HG03521 (cell line): ENCODE data around the gene MECP2.

Source experiments
- ATAC-seq: cut with Tn5 transposase; IDR thresholded peaks from one replicate; pipeline ENCODE4 v1.9.1; 2021; ENCODE audit warnings: mild to moderate bottlenecking, moderate library complexity; ENCODE audit not compliant: unreplicated experiment

Gene MECP2

GRCh38 chrX:154039577-154039976, 57.9 kb downstream of the MECP2 start:
- ATAC-seq = no peak

- ATAC-seq = no peak
Measured at GRCh38 chrX:154038656-154039055, 58.9 kb downstream of the MECP2 start.

GRCh38 chrX:154037754-154038153, 59.8 kb downstream of the MECP2 start:
- ATAC-seq = no peak

DNA sequence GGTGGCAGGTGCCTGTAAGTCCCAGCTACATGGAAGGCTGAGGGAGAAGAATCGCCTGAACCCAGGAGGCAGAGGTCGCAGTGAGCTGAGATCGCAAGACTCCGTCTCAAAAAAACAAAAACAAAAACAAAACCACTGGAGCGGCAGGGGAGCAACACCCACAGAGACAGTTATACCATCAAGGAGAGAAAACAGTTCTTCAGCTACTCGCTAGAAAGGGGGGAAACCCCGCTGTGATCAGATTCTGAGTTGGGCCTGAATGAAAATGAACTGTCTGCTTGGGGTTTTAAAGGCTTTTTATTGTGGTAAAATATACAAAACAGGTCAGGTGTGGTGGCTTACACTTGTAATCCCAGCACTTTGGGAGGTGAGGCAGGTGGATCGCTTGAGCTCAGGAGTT, 61.0 kb downstream of the MECP2 start:
- no peak for ATAC-seq

GRCh38 chrX:154033848-154034247, 63.7 kb downstream of the MECP2 start:
- ATAC-seq = no peak

GRCh38 chrX:154032653-154033052, 64.9 kb downstream of the MECP2 start:
- ATAC-seq = no peak

GRCh38 chrX:154032160-154032559, 65.4 kb downstream of the MECP2 start:
- no peak for ATAC-seq

GRCh38 chrX:154030715-154031305, 66.7 kb downstream of the MECP2 start:
- ATAC-seq = no peak

GRCh38 chrX:154030266-154030665, 67.3 kb downstream of the MECP2 start:
- no peak for ATAC-seq

DNA sequence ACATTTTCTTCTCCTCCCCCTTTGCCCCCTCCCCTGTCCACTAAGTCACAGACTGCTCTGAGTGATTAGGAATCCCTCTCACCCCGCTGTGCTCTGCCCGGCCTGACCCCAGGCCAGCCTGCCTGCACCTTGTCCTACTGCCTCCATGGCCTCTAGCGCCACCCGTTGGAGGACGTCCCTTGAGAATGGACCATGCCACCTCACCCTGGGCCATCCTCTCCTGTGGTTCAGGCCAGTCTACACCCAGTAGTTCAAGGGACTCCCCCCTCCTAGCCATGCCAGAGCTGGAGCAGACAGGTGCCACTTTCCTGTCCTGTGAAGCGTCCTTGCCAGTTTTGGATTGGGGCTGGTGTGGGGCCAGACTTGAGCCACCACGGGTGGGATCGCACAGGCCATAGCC, 68.1 kb downstream of the MECP2 start:
- ATAC-seq = no peak

DNA sequence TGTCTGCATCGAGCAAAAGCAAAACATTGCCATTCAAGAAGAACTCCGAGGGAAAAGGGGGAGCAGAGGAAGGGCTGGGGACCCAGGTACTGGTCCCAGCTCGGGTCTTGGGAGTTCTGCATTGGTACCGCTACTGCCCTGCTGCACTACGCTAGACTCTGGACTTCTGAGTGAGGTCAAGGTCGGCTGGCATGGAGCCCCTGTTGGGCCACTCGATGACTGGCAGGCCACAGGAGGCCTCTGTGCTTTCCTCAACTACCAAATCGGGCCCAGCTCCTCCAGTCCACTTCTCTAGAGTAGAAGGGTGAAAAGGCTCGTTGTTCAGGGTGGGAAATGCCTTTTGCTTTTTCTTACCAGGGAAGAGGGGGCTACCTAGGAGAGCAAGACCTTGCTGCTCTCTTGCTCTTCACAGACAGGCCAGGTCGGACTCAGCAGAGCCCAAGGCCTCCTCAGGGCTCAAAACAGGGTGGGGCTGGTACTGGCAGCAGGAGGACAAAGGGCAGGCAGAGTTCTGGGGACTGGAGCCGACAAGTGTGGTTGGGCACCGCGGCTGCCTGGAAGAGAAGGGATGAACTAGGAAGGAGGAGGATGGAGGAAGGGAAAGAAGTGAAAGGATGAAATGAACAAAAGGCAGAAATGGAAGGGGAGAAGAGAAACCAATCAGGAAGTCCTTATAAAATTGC, 68.9 kb downstream of the MECP2 start:
- ATAC-seq = no peak

DNA sequence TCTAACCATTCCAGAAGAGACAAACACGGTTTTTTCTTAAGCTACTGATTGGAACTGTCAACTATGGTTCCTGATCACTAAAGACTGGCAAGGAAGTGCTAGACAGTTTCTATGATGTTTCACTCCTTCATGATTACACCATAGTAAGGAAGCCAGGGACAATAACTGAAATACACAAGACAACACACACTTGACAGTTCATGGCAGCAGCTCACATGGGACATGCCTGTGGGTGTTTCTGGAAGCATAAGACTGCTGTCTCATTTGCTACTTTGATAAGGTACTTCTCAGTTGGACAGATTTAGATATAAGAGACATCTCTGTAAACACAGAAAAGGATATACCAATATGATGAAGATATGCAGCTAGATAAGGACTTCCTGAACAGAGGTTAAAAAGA, 69.5 kb downstream of the MECP2 start:
- ATAC-seq = no peak

DNA sequence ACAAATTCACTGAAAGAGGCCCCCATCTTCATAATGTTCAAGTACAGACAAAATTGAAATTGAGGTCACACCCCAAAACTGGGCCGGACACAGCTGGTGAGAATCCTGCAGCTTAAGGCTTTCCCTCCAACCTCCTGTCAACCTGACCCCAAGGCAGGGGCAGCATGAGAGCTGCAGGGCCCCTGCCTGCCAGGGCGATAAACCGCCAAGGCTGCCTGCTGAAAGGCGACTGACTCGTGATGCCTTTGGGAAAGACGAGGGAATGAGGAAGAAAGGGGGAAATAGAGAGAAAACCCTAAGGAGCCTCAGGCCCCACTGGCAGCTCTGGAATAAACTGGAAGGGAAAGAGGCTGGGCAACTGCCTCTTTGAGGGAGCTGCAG, 70.5 kb downstream of the MECP2 start:
- no peak for ATAC-seq

- no peak for ATAC-seq
Measured at GRCh38 chrX:154026136-154027021, 71.1 kb downstream of the MECP2 start.

DNA sequence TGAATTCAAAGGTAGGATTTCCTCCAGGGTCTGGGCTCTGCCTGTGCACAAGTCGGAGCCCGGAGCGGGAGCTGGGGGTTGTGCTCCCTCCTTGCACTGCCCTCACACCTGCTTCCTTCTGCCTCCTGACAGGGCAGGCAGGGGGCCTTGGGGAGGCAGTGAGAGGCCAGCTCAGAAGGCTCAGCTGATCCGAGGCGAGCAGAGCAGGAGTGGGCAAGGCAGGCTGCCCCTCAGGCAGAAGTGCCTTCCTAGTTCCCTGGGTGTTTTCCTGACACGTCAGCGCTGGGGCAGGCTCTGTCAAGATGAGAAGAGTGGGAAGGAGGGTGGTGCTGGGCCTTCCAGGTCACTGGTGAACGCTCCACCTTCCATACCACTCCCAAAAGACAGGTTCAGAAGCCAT, 72.3 kb downstream of the MECP2 start:
- no peak for ATAC-seq

- ATAC-seq = no peak
Measured at GRCh38 chrX:154024271-154024670, 73.2 kb downstream of the MECP2 start.

GRCh38 chrX:154023276-154024000, 74.1 kb downstream of the MECP2 start:
- no peak for ATAC-seq

DNA sequence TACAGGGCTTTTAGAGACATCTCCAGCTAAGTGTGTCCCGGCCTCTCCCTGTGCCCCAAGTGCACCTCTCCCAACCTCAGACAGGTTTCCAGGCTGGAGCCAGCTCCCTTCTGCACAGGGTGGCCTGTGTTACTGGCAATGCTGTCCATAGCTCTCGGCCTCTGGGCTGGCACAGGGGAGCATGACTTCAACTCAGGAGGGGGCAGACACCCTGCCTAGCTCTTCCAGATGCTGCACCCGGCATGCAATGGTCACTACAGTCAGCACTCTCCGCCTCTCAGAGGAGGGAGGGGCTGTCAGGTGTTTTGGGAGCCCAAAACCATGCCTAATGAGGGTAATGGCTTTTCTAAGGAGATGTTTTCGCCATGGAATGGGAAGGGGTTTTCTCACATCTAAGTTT, 75.4 kb downstream of the MECP2 start:
- no peak for ATAC-seq

DNA sequence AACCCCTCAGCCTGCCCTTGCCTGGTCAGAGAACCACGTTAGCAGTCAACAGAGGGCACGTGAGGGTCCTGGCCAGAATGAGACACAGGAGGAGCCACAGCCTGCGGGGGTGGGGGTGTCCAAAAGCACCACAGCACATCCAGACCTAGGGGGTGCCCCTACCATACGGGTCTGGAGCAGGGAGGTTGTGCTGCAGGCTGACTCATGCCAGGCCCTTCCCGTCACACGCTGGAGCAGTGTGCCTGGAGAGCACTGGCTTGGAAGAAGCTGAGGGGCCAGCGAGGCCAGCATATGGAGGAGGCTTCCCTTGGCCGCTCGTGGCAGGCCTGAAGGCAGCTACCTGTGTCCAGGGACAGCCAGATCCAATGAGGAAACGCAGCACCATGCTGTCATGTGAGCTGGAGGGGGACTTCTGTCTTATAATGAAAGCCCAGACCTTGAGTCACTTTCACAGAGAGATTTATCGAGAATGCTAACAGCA, 76.3 kb downstream of the MECP2 start:
- ATAC-seq = no peak

GRCh38 chrX:154020536-154021115, 76.9 kb downstream of the MECP2 start:
- ATAC-seq = no peak
